Measurements from ENCODE around the gene RABL6.

The RABL6 gene

GRCh38 chr9:136803551-136804508 is 3.9 kb upstream of the RABL6 start:
- DNase-seq (ENCODE audit: low read depth): no peak
- no peak overlapping the region for H3K4me3 ChIP-seq (ENCODE audit: low read depth, low read length)
- TF ChIP-seq CTCF (IDR thresholded peaks at IDR 0.05; ENCODE audit: low read depth, low read length, missing control alignments): no peak
- in situ Hi-C loops (cut with HindIII; ENCODE audit: low sequenced_read_pairs): no loop called here

GRCh38 chr9:136804509-136805206 is 3.1 kb upstream of the RABL6 start:
- DNase-seq (ENCODE audit: low read depth): no peak
- in situ Hi-C loops (cut with HindIII; ENCODE audit: low sequenced_read_pairs): no loop called here
- no peak overlapping the region for H3K4me3 ChIP-seq (ENCODE audit: low read depth, low read length)
- TF ChIP-seq CTCF (IDR thresholded peaks at IDR 0.05; ENCODE audit: low read depth, low read length, missing control alignments): no peak

GRCh38 chr9:136805207-136805740 is 2.5 kb upstream of the RABL6 start:
- TF ChIP-seq CTCF (IDR thresholded peaks at IDR 0.05; ENCODE audit: low read depth, low read length, missing control alignments): no peak
- no peak overlapping the region for H3K4me3 ChIP-seq (ENCODE audit: low read depth, low read length)
- DNase-seq (ENCODE audit: low read depth): no peak
- in situ Hi-C loops (cut with HindIII; ENCODE audit: low sequenced_read_pairs): no loop called here

GRCh38 chr9:136806067-136806466 is 1.7 kb upstream of the RABL6 start:
- no peak for TF ChIP-seq CTCF (IDR thresholded peaks at IDR 0.05; ENCODE audit: low read depth, low read length, missing control alignments)
- H3K4me3 ChIP-seq (ENCODE audit: low read depth, low read length): no peak overlapping the region
- DNase-seq (ENCODE audit: low read depth): no peak
- in situ Hi-C loops (cut with HindIII; ENCODE audit: low sequenced_read_pairs): no loop called here

- TF ChIP-seq CTCF (IDR thresholded peaks at IDR 0.05; ENCODE audit: low read depth, low read length, missing control alignments): no peak
- DNase-seq (ENCODE audit: low read depth): no peak
- H3K4me3 ChIP-seq (ENCODE audit: low read depth, low read length): peak overlapping the region; percentile 86
- in situ Hi-C loops (cut with HindIII; ENCODE audit: low sequenced_read_pairs): no loop called here
Observed at GRCh38 chr9:136806631-136807201, 1.0 kb upstream of the RABL6 start.

GRCh38 chr9:136808075-136808805 is 492 bp downstream of the RABL6 start:
- DNase-seq (ENCODE audit: low read depth): no peak
- in situ Hi-C loops (cut with HindIII; ENCODE audit: low sequenced_read_pairs): no loop called here
- H3K4me3 ChIP-seq (ENCODE audit: low read depth, low read length): peak overlapping the region; percentile 86
- TF ChIP-seq CTCF (IDR thresholded peaks at IDR 0.05; ENCODE audit: low read depth, low read length, missing control alignments): no peak

Data from astrocyte of the cerebellum (primary cell).